Vagina (tissue), 2 donors: ENCODE results near the gene LTBP4. TPM values are rescaled to one million over a fixed set of nuclear protein-coding genes. Genes with fewer than 3 reads are reported as not detected.

ENCODE experiments used
- DNase-seq, 2 donors: peaks; one replicate each; pipeline ENCODE4 v3.0.0-alpha.2; 2017; ENCODE audit errors: extremely low spot score in 2 of 2
- H3K27ac ChIP-seq: fragments of 200-600 bp; sonication (generic); one replicate; pipeline ENCODE4 v1.5.1; 2019
- H3K27me3 ChIP-seq: fragments of 200-600 bp; sonication (generic); one replicate; pipeline ENCODE4 v1.5.1; 2019
- H3K36me3 ChIP-seq, 2 donors: fragments of 200-600 bp; sonication (generic); one replicate each; pipeline ENCODE4 v1.5.1; 2017 to 2019
- H3K4me1 ChIP-seq: fragments of 200-600 bp; sonication (generic); one replicate; pipeline ENCODE4 v1.5.1; 2019
- H3K4me3 ChIP-seq, 2 donors: fragments of 200-600 bp; sonication (generic); 1 replicate in 1 of 2; 2 replicates in 1 of 2; pipeline ENCODE4 v1.5.1; 2016 to 2019
- H3K9me3 ChIP-seq: fragments of 200-600 bp; sonication (generic); one replicate; pipeline ENCODE4 v1.5.1; 2019
- CTCF ChIP-seq, 3 experiments: fragments of 450-650 bp in 2 of 3; fragments of 200-600 bp in 1 of 3; sonication (generic) in 1 of 3; IDR thresholded peaks; one replicate each; pipeline ENCODE4 v1.5.1; 2017 to 2019; ENCODE audit warnings: antibody characterized with exemption in 3 of 3, mild to moderate bottlenecking in 2 of 3, moderate library complexity in 2 of 3
- POLR2A ChIP-seq, 2 donors: fragments of 450-650 bp; IDR thresholded peaks; one replicate each; pipeline ENCODE4 v1.6.1; 2017; ENCODE audit warnings: antibody characterized with exemption in 2 of 2, mild to moderate bottlenecking in 2 of 2, moderate library complexity in 2 of 2
- POLR2AphosphoS5 ChIP-seq, 2 donors: sonication (generic); formaldehyde crosslinking; IDR thresholded peaks; one replicate each; pipeline ENCODE4 v1.9.0; 2017; ENCODE audit warnings: antibody characterized with exemption in 2 of 2, mild to moderate bottlenecking in 2 of 2, low read depth in 1 of 2; ENCODE audit not compliant: insufficient read depth in 1 of 2
- intact Hi-C: fragments of 100-400 bp; cut with DNase I; formaldehyde crosslinking; loops from one replicate; pipeline ENCODE4 v1.15.1; 2023
- total RNA-seq: library from RNA; depleted of rRNA; stranded (reverse); fragments of >200 nt; gene quantifications from one replicate; pipeline ENCODE4 v1.2.3, GENCODE V29; 2016

Gene LTBP4
- total RNA-seq, 1 donor from 2014 or later, result 983 TPM

- Histone ChIP-seq H3K27ac (peak overlapping the region; percentile 28), H3K27me3 (no peaks in the 10 kb centered on the region), H3K9me3 (no peaks in the 10 kb centered on the region), H3K4me1 (no peaks in the 10 kb centered on the region), H3K4me3 (no peak overlapping the region), H3K36me3 (peaks cover 4 to 82% of the 10 kb centered on the region in 2 donors)
- DNase-seq, result no peak
- TF ChIP-seq POLR2AphosphoS5 (IDR thresholded peaks at IDR 0.05; ENCODE audit: insufficient read depth in 1 of 2, low read depth in 1 of 2) (no peak), POLR2A (IDR thresholded peaks at IDR 0.05) (no peak), CTCF (IDR thresholded peaks at IDR 0.05) (no peak)
- intact Hi-C loops, result no loop called here
These were observed 73.1 kb downstream of the LTBP4 start for GRCh38 chr19:40674291-40674690.

- DNase-seq, result no peak
- Histone ChIP-seq H3K9me3 (no peaks in the 10 kb centered on the region), H3K27ac (no peak overlapping the region), H3K36me3 (peaks cover 0 to 76% of the 10 kb centered on the region in 2 donors), H3K4me3 (no peak overlapping the region), H3K27me3 (no peaks in the 10 kb centered on the region), H3K4me1 (no peaks in the 10 kb centered on the region)
- TF ChIP-seq POLR2A (IDR thresholded peaks at IDR 0.05) (no peak), POLR2AphosphoS5 (IDR thresholded peaks at IDR 0.05; ENCODE audit: insufficient read depth in 1 of 2, low read depth in 1 of 2) (no peak), CTCF (IDR thresholded peaks at IDR 0.05) (no peak)
- intact Hi-C loops, result no loop called here
These were observed 76.0 kb downstream of the LTBP4 start for GRCh38 chr19:40677156-40677555.

Other genes with a start within 250 kb of the LTBP4 start
- 0.74 TPM for gene HIPK4, start 211.2 kb upstream of the LTBP4 start, total RNA-seq
- 3.2 TPM for gene PRX, start 188.0 kb upstream of the LTBP4 start, total RNA-seq
- 14.2 TPM for gene SERTAD1, start 175.4 kb upstream of the LTBP4 start, total RNA-seq
- gene SERTAD3, start 157.0 kb upstream of the LTBP4 start, total RNA-seq, result 42.0 TPM
- gene BLVRB, start 135.6 kb upstream of the LTBP4 start, total RNA-seq, result 357 TPM
- gene SPTBN4, start 134.4 kb upstream of the LTBP4 start, total RNA-seq, result 1.7 TPM
- gene SHKBP1, start 24.5 kb upstream of the LTBP4 start, total RNA-seq, result 51.6 TPM
- gene NUMBL, start 89.3 kb downstream of the LTBP4 start, total RNA-seq, result 66.0 TPM
- gene COQ8B, start 115.5 kb downstream of the LTBP4 start, total RNA-seq, result 51.1 TPM
- 92.6 TPM for gene ITPKC, start 115.7 kb downstream of the LTBP4 start, total RNA-seq
- 2.2 TPM for gene ACTMAP, start 149.1 kb downstream of the LTBP4 start, total RNA-seq
- 72.7 TPM for gene SNRPA, start 149.8 kb downstream of the LTBP4 start, total RNA-seq
- gene MIA, start 174.2 kb downstream of the LTBP4 start, total RNA-seq, result 11.0 TPM
- gene RAB4B, start 176.9 kb downstream of the LTBP4 start, total RNA-seq, result 22.3 TPM
- gene EGLN2, start 197.8 kb downstream of the LTBP4 start, total RNA-seq, result 76.9 TPM
- gene CYP2A6, start 249.1 kb downstream of the LTBP4 start, total RNA-seq, result 2.0 TPM